ENCODE results near the gene KIF23. TPM values are rescaled to one million over a fixed set of nuclear protein-coding genes. Genes with fewer than 3 reads are reported as not detected.

The KIF23 gene
- polyA plus RNA-seq, 1 donor (not counting 4 experiments of a cell fraction or from before 2014, with no cell fraction given) = 28.8 TPM

GRCh38 chr15:69479971-69480370, 65.8 kb downstream of the KIF23 start:
- DNase-seq (ENCODE audit: low read depth, low spot score) (no peak), FAIRE-seq (no peak)
- Histone ChIP-seq H3K9me1 (ENCODE audit: control insufficient read depth, extremely low read depth, insufficient read depth, low read length) (no peaks in the 10 kb centered on the region), H3K9ac (ENCODE audit: control insufficient read depth, extremely low read depth, insufficient read depth, low read length) (no peak overlapping the region), H3K4me2 (ENCODE audit: control insufficient read depth, extremely low read depth, insufficient read depth, low read depth, low read length) (no peak overlapping the region), H4K20me1 (ENCODE audit: control insufficient read depth, extremely low read depth, insufficient read depth, low read length) (no peaks in the 10 kb centered on the region), H3K4me1 (ENCODE audit: control insufficient read depth, extremely low read depth, insufficient read depth, low read length) (no peaks in the 10 kb centered on the region), H3K4me3 (ENCODE audit: control insufficient read depth in 2 of 3, extremely low read depth in 1 of 3, insufficient read depth in 2 of 3, low read depth in 1 of 3, low read length in 3 of 3) (no peak overlapping the region), H3K9me3 (ENCODE audit: control insufficient read depth, low read depth, low read length) (no peaks in the 10 kb centered on the region), H3K79me2 (ENCODE audit: control insufficient read depth, insufficient read depth, low read length) (no peaks in the 10 kb centered on the region), H3K27me3 (ENCODE audit: control insufficient read depth, extremely low read depth, insufficient read depth, low read length) (peaks cover 10% of the 10 kb centered on the region), H3K27ac (ENCODE audit: control insufficient read depth, insufficient read depth, low read length) (no peak overlapping the region), H2AFZ (ENCODE audit: control insufficient read depth, low read length) (no peak overlapping the region), H3K36me3 (ENCODE audit: control insufficient read depth in 2 of 2, extremely low read depth in 1 of 2, insufficient read depth in 2 of 2, low read length in 2 of 2) (no peaks in the 10 kb centered on the region)
- dilution Hi-C loops (cut with MboI; ENCODE audit: extremely low pct_ligation_motif_present, low sequenced_read_pairs) = no loop called here
- TF ChIP-seq EZH2 (IDR thresholded peaks at IDR 0.05; ENCODE audit: low read length) (no peak), CTCF (optimal IDR thresholded peaks at IDR 0.05 in 1 of 3, IDR thresholded peaks at IDR 0.05 in 1 of 3, conservative IDR thresholded peaks at IDR 0.05 in 1 of 3; ENCODE audit: extremely low read depth in 1 of 3, insufficient read depth in 2 of 3, low read length in 3 of 3) (no peak)

GRCh38 chr15:69480932-69481331, 66.8 kb downstream of the KIF23 start:
- Histone ChIP-seq H2AFZ (ENCODE audit: control insufficient read depth, low read length) (no peak overlapping the region), H3K79me2 (ENCODE audit: control insufficient read depth, insufficient read depth, low read length) (no peaks in the 10 kb centered on the region), H3K4me3 (ENCODE audit: control insufficient read depth in 2 of 3, extremely low read depth in 1 of 3, insufficient read depth in 2 of 3, low read depth in 1 of 3, low read length in 3 of 3) (no peak overlapping the region), H3K4me2 (ENCODE audit: control insufficient read depth, extremely low read depth, insufficient read depth, low read depth, low read length) (no peak overlapping the region), H3K27ac (ENCODE audit: control insufficient read depth, insufficient read depth, low read length) (no peak overlapping the region), H3K4me1 (ENCODE audit: control insufficient read depth, extremely low read depth, insufficient read depth, low read length) (no peaks in the 10 kb centered on the region), H4K20me1 (ENCODE audit: control insufficient read depth, extremely low read depth, insufficient read depth, low read length) (no peaks in the 10 kb centered on the region), H3K9me1 (ENCODE audit: control insufficient read depth, extremely low read depth, insufficient read depth, low read length) (no peaks in the 10 kb centered on the region), H3K9ac (ENCODE audit: control insufficient read depth, extremely low read depth, insufficient read depth, low read length) (no peak overlapping the region), H3K36me3 (ENCODE audit: control insufficient read depth in 2 of 2, extremely low read depth in 1 of 2, insufficient read depth in 2 of 2, low read length in 2 of 2) (no peaks in the 10 kb centered on the region), H3K9me3 (ENCODE audit: control insufficient read depth, low read depth, low read length) (no peaks in the 10 kb centered on the region), H3K27me3 (ENCODE audit: control insufficient read depth, extremely low read depth, insufficient read depth, low read length) (peaks cover 12% of the 10 kb centered on the region)
- TF ChIP-seq EZH2 (IDR thresholded peaks at IDR 0.05; ENCODE audit: low read length) = no peak
- no peak for TF ChIP-seq CTCF (optimal IDR thresholded peaks at IDR 0.05 in 1 of 3, IDR thresholded peaks at IDR 0.05 in 1 of 3, conservative IDR thresholded peaks at IDR 0.05 in 1 of 3; ENCODE audit: extremely low read depth in 1 of 3, insufficient read depth in 2 of 3, low read length in 3 of 3)
- dilution Hi-C loops (cut with MboI; ENCODE audit: extremely low pct_ligation_motif_present, low sequenced_read_pairs) = no loop called here
- no peak for DNase-seq (ENCODE audit: low read depth, low spot score)
- FAIRE-seq = no peak
